Measurements from ENCODE around the gene ADGRL2.

- TF ChIP-seq CTCF (IDR thresholded peaks at IDR 0.05; ENCODE audit: borderline replicate concordance, extremely low read depth, low read length, poor library complexity, severe bottlenecking), result no peak
- TF ChIP-seq EZH2 (IDR thresholded peaks at IDR 0.05; ENCODE audit: borderline replicate concordance, low read depth, low read length, severe bottlenecking), result no peak
Measured at GRCh38 chr1:81808760-81809159, 8.0 kb downstream of the ADGRL2 start.

Measured in DND-41 (cell line).